ENCODE measurements around the gene RBM38.
"Not testable (repeated sequence)": the region's sequence is repeated elsewhere in the genome, so short reads cannot be mapped to it uniquely, and the experiment has no call there.

Gene RBM38

DNA sequence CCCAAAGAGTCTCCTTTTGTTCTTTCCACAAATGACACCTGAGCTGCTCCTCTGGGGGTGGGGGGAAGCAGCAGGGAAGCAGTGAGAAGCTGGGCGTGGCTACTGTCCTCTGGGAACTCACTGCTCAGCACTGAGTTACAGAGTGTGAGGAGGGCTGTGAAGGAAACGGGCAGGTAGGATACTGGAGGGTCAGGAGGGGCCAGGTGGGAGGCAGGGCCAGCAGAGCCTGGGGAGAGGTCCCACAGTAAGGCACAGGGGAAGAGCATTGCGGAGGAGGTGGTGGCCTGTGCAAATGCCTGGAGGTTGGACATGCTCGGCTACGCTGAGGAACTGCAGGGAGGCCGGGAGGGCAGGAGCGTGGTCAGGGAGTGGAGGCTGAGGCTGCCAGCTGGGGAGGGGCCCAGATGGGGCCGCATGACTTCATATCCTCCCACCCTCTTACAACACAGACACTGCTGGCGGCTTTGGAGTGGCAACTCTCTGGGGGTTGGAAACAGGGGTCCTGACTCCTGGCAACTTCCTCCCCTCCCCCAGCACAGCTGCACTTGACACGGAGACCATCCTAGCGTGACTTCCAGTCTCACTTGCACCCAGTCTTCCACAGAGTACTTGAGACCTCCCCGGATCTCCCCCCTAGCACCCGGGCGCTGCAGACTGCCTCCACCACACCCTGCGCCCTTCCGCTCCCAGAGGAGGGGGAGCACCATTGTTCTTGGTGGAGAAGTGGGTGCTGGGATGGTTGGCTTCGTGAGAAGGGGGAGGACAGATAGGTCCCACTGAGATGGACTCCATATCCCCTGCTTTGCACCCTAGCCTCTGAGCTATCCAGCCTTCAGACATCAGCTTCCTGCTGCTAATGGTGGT, 34.2 kb downstream of the RBM38 start:
- no peak overlapping the region for H3K27ac ChIP-seq
- TF ChIP-seq, protein P1, sequence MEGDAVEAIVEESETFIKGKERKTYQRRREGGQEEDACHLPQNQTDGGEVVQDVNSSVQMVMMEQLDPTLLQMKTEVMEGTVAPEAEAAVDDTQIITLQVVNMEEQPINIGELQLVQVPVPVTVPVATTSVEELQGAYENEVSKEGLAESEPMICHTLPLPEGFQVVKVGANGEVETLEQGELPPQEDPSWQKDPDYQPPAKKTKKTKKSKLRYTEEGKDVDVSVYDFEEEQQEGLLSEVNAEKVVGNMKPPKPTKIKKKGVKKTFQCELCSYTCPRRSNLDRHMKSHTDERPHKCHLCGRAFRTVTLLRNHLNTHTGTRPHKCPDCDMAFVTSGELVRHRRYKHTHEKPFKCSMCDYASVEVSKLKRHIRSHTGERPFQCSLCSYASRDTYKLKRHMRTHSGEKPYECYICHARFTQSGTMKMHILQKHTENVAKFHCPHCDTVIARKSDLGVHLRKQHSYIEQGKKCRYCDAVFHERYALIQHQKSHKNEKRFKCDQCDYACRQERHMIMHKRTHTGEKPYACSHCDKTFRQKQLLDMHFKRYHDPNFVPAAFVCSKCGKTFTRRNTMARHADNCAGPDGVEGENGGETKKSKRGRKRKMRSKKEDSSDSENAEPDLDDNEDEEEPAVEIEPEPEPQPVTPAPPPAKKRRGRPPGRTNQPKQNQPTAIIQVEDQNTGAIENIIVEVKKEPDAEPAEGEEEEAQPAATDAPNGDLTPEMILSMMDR (IDR thresholded peaks at IDR 0.05), result no peak
- TF ChIP-seq ZFX (IDR thresholded peaks at IDR 0.05; ENCODE audit: borderline replicate concordance), result no peak

DNA sequence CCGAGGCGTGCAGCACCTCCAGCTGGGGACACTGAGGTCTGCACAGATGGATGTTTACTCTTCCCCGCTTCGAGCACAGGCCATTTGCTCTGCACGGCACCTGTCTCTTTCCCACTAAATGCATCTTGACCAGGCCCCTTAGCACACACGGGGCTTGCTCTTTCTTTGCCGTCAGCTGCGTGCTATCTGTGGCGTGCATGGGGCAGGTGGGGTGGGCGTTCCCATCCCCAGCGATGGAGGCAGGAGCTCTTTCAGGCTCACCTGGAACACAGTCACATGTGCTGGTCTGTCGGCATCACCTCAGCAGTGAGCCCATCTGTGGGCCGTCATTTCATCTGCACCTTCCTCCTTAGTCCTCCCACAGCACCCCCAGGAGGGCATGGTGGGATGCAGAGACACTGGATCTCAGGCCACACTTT, 35.1 kb downstream of the RBM38 start:
- TF ChIP-seq ZFX (IDR thresholded peaks at IDR 0.05; ENCODE audit: borderline replicate concordance), result no peak
- TF ChIP-seq, protein P1 (IDR thresholded peaks at IDR 0.05), result no peak
- no peak overlapping the region for H3K27ac ChIP-seq

DNA sequence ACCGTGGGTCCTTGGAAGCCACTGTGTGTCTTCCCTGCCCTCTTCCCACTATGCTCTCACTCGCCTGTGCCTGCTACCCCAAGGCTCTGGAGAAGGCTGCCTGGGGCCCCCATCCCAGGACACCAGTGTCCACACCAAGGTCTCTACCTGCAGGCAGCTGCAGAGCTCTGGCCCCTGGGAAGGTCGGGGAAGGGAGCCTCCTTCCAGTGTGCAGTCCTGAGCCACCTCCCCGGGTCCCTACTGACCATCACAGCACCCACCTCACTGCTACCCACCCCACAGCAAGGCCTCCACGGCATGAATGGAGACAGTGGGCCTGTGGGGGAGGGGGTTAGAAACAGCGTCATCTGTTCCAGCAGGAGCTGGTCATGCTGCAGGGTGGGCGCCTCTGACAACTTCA, 35.6 kb downstream of the RBM38 start:
- TF ChIP-seq, protein P1 (IDR thresholded peaks at IDR 0.05), result no peak
- no peak for TF ChIP-seq ZFX (IDR thresholded peaks at IDR 0.05; ENCODE audit: borderline replicate concordance)
- no peak overlapping the region for H3K27ac ChIP-seq

DNA sequence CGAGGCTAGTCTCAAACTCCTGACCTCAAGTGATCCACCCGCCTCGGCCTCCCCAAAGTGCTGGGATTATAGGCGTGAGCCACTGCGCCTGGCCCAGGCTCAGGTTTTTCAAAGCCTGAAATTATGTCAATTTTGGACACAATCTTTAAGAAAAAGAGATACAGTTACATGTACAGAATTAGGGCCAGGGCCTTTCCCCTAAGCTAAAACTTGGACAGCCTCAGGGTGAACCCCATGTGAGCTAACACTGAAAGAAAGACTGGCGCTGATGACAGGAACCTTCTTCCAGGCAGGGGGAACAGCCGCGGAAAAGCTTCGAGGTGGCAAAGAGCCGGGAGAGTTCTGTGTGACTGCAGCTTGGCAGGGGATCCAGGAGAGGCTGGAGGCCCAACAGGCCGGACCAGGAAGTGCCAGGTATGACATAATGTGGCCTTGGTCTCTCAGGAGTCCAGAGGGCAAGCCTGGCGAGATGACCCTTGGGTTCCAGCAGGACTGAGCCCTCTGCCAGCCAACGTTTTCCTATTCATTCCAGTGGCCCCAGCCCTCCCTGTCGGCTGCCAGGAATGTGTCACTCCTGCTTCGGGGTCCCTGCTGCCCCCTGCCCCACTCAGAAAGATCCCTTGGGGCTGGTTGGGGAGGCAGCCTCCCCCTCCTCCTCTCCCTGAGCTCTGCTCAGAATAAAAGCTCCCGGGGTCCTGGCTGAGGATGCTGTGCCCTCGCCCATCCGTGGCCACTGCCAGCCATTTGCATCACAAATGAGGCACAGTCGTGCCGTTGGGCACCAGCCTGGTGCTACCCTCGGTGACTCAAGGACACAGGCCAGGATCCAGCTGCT, 37.3 kb downstream of the RBM38 start:
- TF ChIP-seq, protein P1 (IDR thresholded peaks at IDR 0.05), result no peak
- TF ChIP-seq ZFX (IDR thresholded peaks at IDR 0.05; ENCODE audit: borderline replicate concordance), result no peak
- H3K27ac ChIP-seq, result no peak overlapping the region

DNA sequence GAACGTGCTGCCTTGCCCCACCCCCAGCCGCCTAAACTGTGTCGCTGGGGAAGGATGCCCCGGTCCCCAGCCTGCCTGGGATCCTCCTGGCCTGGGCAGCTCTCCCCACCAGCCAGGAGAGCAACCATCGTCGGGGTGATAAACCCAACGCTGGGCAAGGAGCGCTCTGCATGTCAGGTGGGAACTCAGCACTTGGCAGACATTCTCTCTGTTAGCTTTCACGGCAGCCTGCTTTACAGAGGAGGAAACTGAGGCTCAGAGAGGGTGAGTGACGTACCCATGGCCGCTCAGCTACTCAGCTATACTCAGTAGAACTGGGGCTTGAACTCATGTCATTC, 37.9 kb downstream of the RBM38 start:
- H3K27ac ChIP-seq, result no peak overlapping the region

DNA sequence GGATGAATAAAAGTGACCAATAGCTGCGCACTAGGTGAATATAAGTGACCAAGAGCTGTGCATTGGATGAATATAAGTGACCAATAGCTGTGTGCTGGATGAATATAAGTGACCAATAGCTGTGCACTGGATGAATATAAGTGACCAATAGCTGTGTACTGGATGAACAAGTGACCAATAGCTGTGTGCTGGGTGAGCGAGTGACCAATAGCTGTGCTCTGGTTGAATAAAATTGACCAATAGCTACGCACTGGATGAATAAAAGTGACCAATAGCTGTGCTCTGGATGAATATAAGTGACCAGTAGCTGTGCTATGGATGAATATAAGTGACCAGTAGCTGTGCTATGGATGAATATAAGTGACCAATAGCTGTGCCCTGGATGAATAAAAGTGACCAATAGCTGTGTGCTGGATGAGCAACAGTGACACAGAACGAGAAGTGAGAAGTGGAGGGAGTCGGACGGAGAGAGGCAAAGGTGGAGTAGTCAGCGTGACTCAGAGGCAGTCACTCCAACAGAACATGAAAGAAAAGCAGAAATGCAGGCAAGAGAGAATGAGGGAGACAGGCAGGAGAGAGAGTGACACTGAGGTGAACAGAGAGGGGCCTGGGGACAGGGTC, 38.5 kb downstream of the RBM38 start:
- no peak overlapping the region for H3K27ac ChIP-seq
- TF ChIP-seq ZFX (IDR thresholded peaks at IDR 0.05; ENCODE audit: borderline replicate concordance), result no peak
- TF ChIP-seq, protein P1 (IDR thresholded peaks at IDR 0.05), result no peak

More for the DNA sequence above, 37.9 kb downstream of the RBM38 start:
- TF ChIP-seq, protein P1 (IDR thresholded peaks at IDR 0.05), result no peak
- TF ChIP-seq ZFX (IDR thresholded peaks at IDR 0.05; ENCODE audit: borderline replicate concordance), result no peak

DNA sequence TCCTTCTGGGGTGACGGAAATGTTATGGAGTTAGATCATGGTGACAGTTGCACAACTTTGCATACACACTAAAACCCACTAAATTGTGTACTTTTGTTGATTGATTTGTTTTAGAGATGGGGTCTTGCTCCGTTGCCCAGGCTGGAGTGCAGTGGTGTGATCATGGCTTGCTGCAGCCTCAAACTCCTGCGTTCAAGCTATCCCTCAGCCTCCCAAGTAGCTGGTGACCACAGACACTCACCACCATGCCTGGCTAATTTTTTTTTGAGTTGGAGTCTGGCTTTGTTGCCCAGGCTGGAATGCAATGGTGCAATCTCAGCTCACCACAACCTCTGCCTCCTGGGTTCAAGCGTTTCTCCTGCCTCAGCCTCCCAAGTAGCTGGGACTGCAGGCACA, 39.0 kb downstream of the RBM38 start:
- H3K27ac ChIP-seq, result not testable (repeated sequence)

Data from 22Rv1 (cell line).